BJ (cell line): ENCODE results near the gene CERS6. TPM values are rescaled to one million over a fixed set of nuclear protein-coding genes. Genes with fewer than 3 reads are reported as not detected.

ENCODE experiments used
- CTCF ChIA-PET: fragments of 350-600 bp; formaldehyde crosslinking; extraction: SDS; loops from one replicate; lab custom pipeline; 2021; ENCODE audit warnings: antibody characterized with exemption, inconsistent platforms; lab: Yijun Ruan, JAX
- POLR2A ChIA-PET: fragments of 300-600 bp; sonication (Branson Sonifier 250); formaldehyde crosslinking; extraction: SDS; loops from one replicate; lab custom pipeline; 2021; ENCODE audit warnings: antibody characterized with exemption; lab: Charles Lee
- DNase-seq: peaks from one replicate; pipeline ENCODE4 v3.0.0-alpha.2; 2011; ENCODE audit warnings: low read depth
- H3K27me3 ChIP-seq: 2 replicates; pipeline ENCODE4 v1.6.0; 2011; ENCODE audit warnings: low read length; ENCODE audit not compliant: control insufficient read depth, insufficient read depth
- H3K36me3 ChIP-seq: 2 replicates; pipeline ENCODE4 v1.5.1; 2011; ENCODE audit warnings: low read length; ENCODE audit not compliant: control insufficient read depth, insufficient read depth
- H3K4me3 ChIP-seq: 2 replicates; pipeline ENCODE4 v1.5.1; 2011; ENCODE audit warnings: low read depth, mild to moderate bottlenecking, control low read depth, low read length
- CTCF ChIP-seq: IDR thresholded peaks from 2 replicates; pipeline ENCODE4 v1.5.1; 2011; ENCODE audit warnings: low read depth, mild to moderate bottlenecking, control low read depth, inconsistent platforms, low read length, moderate library complexity; ENCODE audit not compliant: insufficient read depth
- polyA plus RNA-seq: library from polyadenylated mRNA; depleted of rRNA; stranded (reverse); fragments of >200 nt; gene quantifications from 2 replicates; pipeline ENCODE4 v1.2.3, GENCODE V29; 2011

The CERS6 gene
- polyA plus RNA-seq, 1 experiment = 1.6 TPM

GRCh38 chr2:168424971-168425370 is 31.1 kb upstream of the CERS6 start:
- POLR2A ChIA-PET = no interaction called here
- no peak for DNase-seq
- no peaks in the 10 kb centered on the region for H3K27me3 ChIP-seq
- no peaks in the 10 kb centered on the region for H3K36me3 ChIP-seq
- CTCF ChIA-PET = interaction anchor here (1.1 to 1.2 kb wide), 3 partner anchors 9 to 177 kb away, joined by 3 read pairs; partner anchors contain the start of gene STK39
- TF ChIP-seq CTCF = no peak
- no peak overlapping the region for H3K4me3 ChIP-seq

GRCh38 chr2:168426861-168427260 is 29.2 kb upstream of the CERS6 start:
- ChIA-PET CTCF (no interaction called here), POLR2A (no interaction called here)
- DNase-seq = no peak
- H3K27me3 ChIP-seq = no peaks in the 10 kb centered on the region
- H3K36me3 ChIP-seq = no peaks in the 10 kb centered on the region
- no peak overlapping the region for H3K4me3 ChIP-seq
- TF ChIP-seq CTCF = no peak

GRCh38 chr2:168427451-168427850 is 28.6 kb upstream of the CERS6 start:
- ChIA-PET CTCF (no interaction called here), POLR2A (no interaction called here)
- Histone ChIP-seq H3K36me3 (no peaks in the 10 kb centered on the region), H3K4me3 (no peak overlapping the region), H3K27me3 (no peaks in the 10 kb centered on the region)
- TF ChIP-seq CTCF = no peak
- DNase-seq = peak; percentile 63

- no peak overlapping the region for H3K4me3 ChIP-seq
- ChIA-PET POLR2A (no interaction called here), CTCF (no interaction called here)
- DNase-seq = no peak
- no peaks in the 10 kb centered on the region for H3K36me3 ChIP-seq
- TF ChIP-seq CTCF = no peak
- H3K27me3 ChIP-seq = no peaks in the 10 kb centered on the region
These were observed 27.6 kb upstream of the CERS6 start for GRCh38 chr2:168428431-168428830.

- H3K4me3 ChIP-seq = no peak overlapping the region
- no peak for DNase-seq
- no peak for TF ChIP-seq CTCF
- POLR2A ChIA-PET = no interaction called here
- CTCF ChIA-PET = no interaction called here
- H3K27me3 ChIP-seq = no peaks in the 10 kb centered on the region
- H3K36me3 ChIP-seq = no peaks in the 10 kb centered on the region
These were observed 26.1 kb upstream of the CERS6 start for GRCh38 chr2:168429988-168430387.
